Stimulated activated naive CD8-positive, alpha-beta T cell treated with anti-CD3 and anti-CD28 coated beads, Interleukin-15, Interleukin-2, amounts not matched to agents 100 U/mL and 50 U/mL, for 24 hours (primary cell): ENCODE measurements around the gene PLCB2.

ENCODE experiments used
- ATAC-seq: fragments of 150-1000 bp; cut with Tn5 transposase; one replicate; pipeline ENCODE4 v1.10.0; 2021
- DNase-seq: peaks from one replicate; pipeline ENCODE4 v3.0.0; 2021

Gene PLCB2

DNA sequence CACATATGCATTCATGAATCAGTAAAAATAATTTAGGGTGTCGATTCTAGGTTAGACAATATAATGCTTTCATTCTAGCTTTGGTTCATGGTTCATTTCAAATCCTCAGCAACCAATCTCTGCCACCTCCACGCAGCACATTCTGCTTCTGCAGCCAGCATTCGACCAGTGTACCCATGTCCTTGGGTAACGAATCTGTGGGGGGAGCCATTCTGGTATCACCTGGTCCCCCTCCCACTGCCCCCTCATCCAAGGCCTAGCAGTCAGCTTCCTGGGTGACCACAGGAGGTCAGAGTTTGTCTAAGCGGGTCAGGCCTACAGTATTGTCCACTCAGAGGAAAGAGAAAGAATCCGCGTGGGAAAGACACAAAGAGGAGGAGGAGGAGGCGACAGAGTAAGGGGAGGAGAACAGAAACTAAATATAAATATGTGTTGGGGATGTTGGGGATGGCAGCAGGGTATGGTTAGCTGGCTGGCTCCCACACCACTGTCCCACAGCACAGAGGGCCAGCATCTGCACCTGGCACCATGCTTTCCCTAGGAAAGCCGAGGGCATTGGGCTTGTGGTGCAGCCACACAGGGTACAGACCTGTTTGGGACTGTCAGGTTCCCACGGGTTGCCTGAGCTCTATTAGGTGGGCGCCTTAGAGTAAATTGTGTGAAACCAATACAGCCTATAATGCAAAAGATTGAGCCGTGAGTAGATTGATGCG, 56.8 kb downstream of the PLCB2 start:
- ATAC-seq (no peak), DNase-seq (no peak)

DNA sequence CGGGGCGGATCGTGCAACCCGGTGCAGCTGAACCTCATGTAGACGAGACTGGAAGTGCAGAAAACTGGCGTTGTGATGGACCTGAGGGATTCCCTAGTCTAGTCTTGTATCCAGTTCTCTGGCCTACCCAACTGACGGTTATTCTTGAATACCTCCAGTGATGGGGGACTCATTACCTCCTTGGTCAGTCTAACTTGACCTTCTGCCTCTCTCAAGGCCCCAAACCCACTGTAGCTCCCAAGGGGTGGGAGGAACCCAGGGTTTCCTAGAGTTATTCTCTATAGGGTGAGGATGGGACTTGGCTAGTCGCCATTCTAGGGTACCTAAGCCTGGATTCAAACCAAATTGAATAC, 57.5 kb downstream of the PLCB2 start:
- no peak for ATAC-seq

DNA sequence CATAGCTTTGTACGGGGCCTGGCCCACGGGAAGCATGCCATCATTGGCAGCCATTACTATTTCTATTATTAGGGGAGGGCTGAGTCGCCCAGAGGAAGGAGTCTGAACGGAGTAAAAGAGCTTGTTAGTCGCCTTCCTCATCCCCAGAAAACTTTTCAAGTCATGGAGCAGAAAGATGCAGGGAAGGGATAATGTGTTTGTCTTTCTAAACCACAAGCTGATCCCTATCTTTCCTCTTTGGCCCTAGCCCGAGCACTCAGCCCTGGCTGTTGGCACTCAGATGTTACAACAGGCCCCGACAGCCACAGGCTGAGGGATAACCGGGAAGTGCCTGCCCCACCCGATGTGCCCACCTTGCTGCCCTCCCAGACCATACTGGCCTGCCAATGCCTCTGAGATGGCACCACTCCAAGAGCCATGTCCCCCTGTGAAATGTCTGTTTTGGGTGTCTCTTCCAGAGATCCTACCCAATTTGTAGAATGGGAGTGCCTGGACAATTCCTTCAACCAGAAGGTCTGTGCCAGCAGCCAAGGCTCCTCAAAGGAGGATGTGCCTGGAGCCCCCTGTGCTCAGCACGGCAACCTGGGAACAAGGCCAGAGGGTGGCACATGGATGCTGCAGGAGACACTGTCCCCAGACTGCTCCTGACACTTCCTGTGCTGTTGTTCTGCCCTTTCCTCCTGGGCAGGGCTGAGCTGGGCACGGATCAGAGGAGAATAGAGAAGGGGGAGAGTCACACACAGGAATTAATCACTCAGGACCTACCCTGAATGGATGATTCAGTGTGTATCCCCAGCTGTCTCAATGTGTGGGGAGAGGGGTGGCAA, 58.0 kb downstream of the PLCB2 start:
- ATAC-seq: no peak

More for the DNA sequence above, 57.5 kb downstream of the PLCB2 start:
- no peak for DNase-seq

DNA sequence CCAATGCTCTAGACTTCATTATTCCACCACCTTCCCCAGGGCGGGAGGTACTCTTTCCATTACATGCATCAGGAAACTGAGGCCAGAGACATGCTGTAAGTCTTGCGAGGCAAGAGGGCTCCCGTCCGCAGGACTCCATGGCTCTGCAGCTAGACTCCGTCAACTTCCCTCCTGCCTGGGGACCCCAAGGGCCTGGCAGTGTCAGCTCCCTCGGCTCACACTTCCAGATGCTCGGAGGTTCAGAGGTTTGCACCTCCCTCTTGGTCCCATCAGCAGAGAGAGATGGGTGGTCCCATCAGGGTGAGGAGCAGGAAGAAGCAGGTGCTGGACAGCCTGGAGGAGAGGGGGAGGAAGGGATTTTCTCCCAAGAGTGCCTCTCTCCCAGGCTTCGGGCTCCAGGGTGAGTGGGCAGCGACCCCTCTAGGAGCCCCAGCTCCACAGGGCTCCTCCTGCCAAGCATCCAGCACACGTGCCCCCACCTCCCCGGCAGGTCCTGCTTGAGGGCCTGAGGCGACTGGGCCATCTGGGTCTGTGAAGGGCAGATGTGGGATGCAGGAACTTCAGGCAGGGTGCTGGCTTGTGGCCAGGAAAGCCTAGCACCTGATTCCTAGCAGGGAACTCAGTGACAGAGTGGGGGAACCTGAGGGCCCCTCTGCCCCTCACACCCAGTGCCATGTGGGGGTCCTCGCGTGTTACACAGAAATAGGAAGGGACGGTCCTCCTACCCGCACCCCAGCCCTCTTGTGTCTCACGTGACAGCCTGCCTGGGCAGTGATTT, 59.5 kb downstream of the PLCB2 start:
- ATAC-seq (no peak), DNase-seq (no peak)

More for the DNA sequence above, 58.0 kb downstream of the PLCB2 start:
- DNase-seq: no peak

DNA sequence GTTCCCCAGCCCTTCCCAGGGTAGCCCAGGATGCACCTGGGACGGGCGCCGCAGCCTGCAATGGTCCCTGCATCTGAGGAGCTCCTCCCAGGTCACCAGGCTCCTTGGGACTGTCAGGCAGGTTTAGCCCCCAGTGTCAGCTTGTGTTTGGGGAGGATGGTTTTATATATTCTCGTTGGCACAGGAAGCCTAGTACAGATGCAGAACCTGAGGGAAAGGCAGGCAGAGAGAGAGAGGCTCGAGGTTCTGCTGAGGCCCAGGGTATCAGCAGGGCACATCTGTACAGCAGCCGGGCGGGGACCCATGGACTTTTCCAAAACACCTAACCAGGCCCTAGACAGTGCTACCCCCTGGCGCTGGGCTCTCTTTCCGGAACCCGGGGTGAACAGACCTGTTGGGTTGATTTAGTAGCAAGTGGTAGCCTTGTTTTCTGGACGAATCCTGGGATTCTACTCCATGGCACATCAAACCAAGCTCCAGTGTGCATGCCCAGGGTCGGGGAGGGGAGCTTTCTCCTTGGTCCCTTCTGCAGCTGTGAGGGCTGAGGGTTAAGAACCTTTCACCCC, 60.2 kb downstream of the PLCB2 start:
- DNase-seq (no peak), ATAC-seq (no peak)

DNA sequence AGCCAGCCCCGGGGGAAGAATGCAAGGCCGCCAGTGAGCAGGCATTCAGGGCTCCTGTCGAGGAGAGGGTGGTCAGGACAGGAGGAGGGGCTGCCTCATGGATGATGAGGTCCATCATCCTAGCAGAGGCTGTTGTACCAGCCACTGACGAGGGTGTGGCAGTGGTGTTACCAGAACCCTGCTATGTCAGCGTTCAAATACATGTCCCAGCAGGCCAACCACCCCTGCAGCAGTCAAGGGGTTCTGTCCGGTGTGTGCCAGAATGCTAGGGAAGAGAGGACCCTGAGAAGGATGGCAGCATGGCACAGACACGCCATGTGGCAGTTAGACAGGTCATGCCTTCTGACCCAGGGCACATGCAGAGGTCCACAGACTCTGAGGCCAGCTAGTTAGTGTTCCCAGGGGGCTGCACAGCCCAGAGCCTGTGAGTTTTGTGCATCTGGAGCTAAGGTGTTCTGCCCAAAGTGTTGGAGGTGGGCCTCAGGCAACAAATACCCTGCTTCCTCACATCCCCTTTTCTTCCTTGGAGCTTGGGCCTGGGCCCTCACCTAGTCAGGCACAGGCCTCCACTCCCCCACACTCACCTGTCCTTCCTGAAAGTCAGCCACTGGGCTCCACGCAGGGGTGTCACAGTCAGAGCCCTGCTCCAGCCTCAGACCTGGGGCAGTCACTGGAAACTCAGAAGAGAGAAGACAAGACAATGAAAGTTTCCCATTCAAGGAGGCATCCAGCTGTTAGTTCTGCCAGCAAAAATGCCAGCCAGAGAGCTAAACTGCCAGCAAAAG, 61.0 kb downstream of the PLCB2 start:
- DNase-seq: no peak
- no peak for ATAC-seq

DNA sequence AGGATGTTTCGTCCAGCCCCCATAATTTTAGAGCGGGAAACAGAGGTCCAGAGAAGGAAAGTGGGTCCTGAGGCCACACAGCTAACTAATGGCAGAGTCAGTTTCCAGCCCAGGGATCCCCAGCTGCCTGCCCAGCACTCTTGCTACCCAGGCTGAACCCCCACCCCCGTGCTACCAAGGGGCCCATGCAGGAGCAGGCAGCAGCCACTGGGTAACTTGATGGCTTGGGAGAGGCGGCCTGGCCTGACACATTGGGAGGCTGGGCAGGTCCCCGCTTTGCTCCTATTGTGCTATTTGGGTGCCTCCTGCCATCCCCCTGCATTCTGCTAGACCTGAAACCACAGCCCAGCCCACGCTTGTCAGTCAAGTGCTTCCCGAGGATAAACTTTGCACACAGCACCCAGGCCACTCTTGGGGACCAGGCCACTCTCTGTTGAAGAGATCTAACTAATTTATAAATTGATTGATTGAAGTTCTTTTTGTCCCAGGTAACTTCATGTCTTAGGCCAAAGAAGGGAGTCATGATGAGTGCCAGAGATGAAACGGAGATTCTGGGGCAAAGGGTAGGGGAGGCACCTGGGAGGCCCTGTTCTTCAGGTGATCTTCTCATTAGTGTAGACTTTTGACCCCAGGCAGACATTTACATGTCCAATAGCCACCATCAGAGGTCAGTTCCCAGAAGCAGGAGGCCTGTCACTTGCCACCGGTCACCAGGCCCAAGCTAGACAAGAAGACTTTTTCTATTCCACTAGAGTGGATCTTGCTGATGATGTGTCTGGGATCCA, 61.9 kb downstream of the PLCB2 start:
- no peak for DNase-seq
- no peak for ATAC-seq

DNA sequence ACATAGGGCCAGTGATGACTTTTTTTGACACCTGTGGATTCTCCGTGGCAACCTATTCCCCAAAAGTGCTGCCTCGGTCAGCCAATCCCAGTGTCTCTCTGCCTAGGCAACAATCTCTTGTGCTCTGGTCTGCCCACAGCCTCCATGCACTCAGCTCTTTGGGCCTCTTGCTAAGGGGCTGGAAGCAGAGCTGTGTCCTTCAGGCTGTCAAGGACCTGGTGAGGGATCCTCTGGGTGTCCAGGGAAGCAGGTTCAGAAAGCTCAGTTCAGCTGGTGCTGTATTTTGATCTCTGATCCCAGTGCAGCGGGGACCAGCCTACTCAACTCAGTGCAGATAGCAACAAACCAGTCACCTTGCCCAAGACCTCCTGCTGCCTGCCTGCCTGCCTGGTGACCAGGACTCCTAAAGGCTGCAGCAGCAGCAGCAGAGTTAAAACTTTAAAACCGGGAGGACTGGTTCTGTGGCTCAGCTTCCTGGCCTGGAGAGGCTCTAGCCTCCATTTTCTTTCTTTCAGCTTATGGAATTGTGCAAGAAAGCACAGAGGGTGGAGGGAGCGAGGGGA, 62.7 kb downstream of the PLCB2 start:
- no peak for DNase-seq
- ATAC-seq: no peak

DNA sequence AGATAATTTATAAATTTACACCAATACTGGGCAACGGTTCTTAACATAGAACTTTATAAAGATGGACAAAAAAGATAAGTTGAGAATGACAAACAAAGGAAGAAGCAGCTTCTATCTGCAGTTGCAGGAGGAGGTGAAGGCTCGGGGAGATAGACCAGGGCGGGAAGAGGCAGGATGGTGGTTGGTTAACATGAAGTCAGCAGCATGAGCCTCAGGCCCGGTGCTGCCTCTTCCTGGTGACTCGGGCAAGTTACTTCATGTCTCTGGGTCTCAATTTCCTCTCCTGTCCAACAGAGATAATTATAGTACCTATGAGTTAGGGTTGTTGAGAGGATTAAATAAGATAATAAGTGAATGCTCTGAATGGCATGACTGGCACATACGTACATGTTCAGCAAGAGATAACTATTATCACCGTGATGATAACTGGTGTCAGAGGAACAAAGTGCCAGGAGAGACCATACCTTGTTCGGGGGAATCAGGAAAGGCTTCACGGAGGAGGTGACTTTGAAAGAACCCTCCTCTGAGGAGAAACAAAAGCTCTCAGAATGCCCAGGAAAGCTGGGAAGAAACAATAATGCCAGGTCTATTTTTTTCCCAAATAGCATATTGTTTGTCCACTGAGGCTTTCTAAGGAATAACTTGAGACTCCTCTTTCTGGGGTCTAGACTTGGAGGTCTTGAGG, 64.5 kb downstream of the PLCB2 start:
- ATAC-seq: no peak
- DNase-seq: no peak

DNA sequence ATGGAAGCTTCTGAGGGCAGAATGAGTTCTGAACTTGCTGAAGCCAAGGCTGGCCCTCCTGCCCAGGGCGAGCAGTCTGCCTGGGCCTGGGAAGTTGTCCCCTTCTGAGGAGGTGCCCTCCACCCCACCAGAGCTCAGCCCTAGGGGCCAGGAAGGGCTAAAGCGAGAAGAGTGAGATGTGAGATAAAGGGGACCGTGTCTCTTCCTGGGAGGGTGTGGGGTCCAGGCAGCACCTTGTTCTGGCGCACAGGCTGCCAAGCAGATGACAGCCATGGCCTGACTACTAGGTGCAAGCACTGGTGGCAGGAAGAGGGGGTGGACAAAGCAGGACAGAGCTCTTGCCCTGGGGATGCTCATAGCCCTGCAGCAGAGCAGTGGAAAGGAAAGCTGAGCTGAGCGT, 65.1 kb downstream of the PLCB2 start:
- ATAC-seq: no peak
- DNase-seq: no peak

DNA sequence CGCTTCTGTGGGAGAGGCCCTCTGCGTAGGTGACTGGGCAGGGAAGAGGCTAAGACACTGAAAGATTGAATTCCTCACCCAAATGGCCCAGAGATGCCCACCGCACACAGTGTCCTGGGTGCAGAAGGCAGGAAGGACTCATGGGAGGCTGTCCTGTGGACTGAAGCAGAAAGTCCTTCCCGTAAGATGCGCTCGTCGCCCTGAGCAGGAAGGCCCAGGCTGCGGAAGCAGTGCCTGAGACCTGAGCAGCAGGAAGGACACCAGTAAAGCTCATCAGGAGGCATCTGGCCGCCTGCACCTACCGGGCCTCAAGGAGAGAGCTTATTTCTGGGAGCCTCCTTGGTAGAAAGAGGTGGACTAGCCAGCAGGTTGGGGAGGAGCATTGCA, 65.5 kb downstream of the PLCB2 start:
- ATAC-seq: no peak
- DNase-seq: no peak

DNA sequence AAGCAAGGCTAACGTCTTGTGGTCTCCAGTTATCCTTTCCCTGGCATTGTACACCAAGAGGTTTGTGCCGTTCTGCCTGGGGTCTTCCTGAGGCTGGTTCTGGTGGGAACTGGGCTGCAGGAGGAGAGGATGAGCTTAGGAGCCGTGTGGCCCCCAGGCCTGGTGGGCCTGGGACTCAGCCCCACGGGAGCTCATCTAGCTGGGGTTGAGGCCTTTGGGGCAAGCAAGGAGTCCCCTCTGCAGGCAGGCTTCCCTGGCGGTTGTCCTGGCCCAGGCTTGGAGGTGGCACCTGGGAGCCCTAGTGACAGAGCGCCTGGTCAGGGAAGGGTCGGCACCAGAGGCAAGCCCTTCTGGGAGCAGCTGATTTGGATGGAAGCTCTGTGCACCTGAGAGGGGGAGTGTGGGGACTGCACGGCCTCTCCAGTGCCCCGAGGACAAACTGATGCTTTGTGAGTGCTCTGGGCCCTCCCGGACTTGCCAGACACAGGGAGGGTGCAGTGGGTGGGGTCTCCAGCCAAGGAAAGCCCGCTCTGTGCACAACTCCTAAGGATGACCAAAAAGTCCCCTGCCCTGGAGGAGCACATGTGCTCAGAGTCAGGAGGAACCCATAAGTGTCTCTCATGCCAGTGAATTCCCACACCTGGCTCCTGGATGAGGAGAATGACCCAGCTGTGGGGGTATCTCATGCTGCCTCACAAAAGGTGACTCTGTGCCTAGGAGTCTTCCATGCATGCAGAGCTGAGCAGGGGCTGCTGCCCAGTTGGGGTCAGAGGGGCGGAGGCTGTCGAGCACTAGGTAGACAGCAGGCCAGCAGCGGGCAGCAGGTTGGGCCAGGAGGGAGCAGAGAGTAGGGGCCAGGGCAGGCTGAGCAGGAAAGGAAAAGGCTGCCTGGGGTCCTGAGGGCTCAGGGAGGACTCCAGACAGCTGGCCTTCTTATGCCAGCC, 66.2 kb downstream of the PLCB2 start:
- DNase-seq (no peak), ATAC-seq (no peak)

DNA sequence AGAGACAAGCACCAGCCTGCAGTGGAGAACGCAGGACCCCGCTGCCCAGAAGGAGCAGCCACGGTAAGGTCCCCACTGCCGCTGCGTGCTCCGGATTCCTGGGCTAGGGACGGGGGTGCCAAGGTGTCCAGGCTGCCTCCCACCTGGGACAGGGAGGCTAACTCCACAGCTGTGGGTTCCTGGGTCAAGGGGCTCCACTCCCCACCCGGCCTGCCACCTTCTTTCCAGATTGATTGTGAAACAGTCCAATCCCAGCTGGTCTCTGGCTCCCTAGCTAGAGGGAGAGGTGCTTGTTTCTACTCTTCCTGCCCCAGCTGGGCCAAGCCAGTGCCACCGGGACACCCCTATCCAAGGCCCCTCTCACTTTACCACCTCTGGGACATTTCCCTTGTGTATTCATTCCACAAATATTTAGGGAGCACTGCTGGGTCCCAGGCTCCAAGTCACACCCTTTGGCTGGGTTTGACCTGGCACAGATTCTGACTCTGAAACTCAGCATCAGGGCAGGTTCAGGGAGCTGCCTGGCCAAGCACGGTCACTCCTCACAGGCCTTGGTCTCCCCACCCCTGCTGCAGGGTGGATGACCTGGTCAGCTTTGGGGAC, 67.0 kb downstream of the PLCB2 start:
- no peak for DNase-seq

DNA sequence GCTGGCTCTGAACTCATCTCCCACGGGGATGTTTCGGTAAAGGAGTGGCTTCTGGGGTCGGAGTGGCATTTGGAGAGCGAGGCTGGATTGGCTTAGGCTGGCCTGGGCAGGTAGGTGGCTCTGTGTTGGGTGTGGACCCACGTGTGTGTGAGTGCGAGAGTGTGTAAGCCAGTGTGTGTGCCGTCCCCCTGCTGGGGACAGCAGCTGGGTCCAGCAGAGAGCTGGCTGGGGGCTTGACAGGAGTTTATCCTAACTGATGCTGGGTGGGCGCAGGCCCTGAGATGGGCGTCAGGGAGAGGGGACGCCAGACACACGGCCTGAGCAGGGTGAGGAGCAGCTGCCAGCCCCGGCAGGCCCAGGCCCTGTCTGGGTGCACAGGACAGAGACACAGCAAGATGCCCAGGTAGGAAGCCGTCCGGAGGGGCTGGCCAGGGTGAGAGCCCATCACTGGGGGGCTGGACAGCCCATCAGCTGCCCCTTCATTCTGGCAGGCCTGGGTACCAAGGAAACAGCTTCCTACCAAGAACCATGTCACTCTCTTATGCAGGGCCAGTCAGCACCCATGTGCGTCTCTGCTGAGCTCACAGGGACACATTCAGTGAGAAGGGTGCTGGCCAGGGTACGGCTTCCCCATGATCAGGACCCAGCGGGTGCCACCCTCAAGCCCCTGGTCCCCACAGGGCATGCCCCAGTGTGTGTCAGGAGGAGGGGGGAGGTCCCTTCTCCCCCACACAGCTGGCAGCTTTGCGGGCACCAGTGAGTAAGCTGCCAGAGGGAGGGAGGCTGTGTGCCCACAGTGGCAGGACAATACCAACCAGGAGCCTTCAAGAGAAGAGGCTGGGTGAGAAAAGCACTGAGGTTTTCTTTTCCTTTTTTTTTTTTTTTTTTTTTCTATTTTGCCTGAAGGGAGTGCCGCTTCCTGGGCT, 67.8 kb downstream of the PLCB2 start:
- ATAC-seq (no peak), DNase-seq (no peak)

More for the DNA sequence above, 67.0 kb downstream of the PLCB2 start:
- no peak for ATAC-seq

DNA sequence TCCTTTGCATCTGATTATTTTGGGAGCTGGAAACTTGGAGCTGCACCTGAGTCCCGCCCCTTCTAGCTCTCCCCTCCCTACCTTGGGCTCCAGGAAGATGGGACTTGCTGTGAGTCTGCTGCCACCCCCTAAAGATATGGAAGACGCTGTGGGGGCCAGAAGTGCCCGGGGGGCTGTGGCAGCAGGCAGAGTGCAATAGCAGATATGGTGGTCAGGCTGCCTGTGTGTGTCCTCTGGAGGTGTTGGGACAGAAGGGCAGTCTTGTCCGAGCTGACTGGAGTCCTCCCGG, 68.4 kb downstream of the PLCB2 start:
- no peak for ATAC-seq
- no peak for DNase-seq

DNA sequence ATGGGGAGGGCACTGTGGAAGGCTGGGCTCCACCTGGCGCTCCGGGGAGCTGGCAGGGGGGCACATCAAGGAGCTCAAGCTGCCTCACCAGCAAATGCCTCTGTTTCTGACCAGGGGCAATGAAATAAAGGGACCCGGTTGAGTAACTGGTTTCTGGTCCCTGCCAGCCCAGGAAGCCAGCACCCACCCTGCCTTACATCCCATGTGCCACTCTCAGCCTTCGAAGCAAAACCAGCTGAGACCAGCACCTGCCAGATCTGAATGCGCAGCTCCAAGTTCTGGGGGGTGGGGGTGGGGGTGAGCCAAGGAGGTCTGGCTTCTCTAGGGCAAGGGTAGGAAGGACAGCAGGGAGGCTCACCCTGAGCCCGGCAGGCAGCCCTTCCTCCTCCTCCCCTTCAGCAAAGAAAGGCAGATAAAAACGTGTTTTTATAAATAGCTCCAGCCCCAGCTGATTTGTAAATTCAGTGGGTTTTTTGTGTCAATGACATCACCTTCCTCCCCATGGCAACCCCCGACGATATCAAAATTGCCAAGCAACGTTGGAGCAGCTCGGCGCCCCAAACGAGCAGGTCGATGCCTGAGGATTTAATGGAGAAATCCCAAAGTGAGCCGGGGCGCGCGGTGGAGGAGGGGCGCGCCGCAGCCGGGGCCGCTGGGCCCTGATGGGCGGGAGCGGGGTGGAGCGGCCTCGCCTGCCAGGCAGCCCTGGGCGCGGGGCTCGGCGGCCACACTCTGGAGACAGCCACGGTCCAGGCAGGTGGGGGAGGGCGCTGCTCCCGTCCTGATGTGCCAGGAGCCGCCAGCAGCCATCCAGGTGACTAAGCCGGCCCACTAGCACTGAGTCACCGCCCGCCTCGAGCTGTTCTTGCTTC, 69.0 kb downstream of the PLCB2 start, which contains the start of gene PAK6:
Gene PAK6, plus strand, starts transcription at position 532 of the 872 bp plus-strand sequence. CDS start 25,723 bp downstream, outside the sequence.
- DNase-seq (peak; percentile 55), ATAC-seq (peak; percentile 88)
